Right cardiac atrium (tissue), 5 donors: ENCODE results near the gene MSH3. TPM values are rescaled to one million over a fixed set of nuclear protein-coding genes. Genes with fewer than 3 reads are reported as not detected.

Experiments used
- ATAC-seq, 2 donors: fragments of 200-7000 bp; cut with Tn5 transposase; one replicate each; pipeline versions ENCODE4 v1.8.0 to v1.9.1; 2020; ENCODE audit warnings: moderate library complexity in 2 of 2, mild to moderate bottlenecking in 1 of 2
- DNase-seq, 3 donors: peaks; one replicate each; pipeline ENCODE4 v3.0.0-alpha.2; 2020
- H3K27ac ChIP-seq: one replicate; pipeline ENCODE4 v1.5.1; 2013; ENCODE audit warnings: mild to moderate bottlenecking, low read length, control low read depth, moderate library complexity
- H3K27me3 ChIP-seq: one replicate; pipeline ENCODE4 v1.6.1; 2013; ENCODE audit not compliant: control insufficient read depth, insufficient read depth
- H3K4me1 ChIP-seq: one replicate; pipeline ENCODE4 v1.6.1; 2013; ENCODE audit warnings: low read length; ENCODE audit not compliant: control insufficient read depth, insufficient read depth
- H3K4me3 ChIP-seq: one replicate; pipeline ENCODE4 v1.5.1; 2013; ENCODE audit warnings: low read length, control low read depth
- H3K9me3 ChIP-seq: one replicate; pipeline ENCODE4 v1.6.1; 2013; ENCODE audit warnings: low read length; ENCODE audit not compliant: control insufficient read depth
- WGBS: extraction: QIAGEN DNeasy Blood & Tissue Kit; methylation state at CpG from one replicate; pipeline ENCODE4 v1.1.7; 2013; 5-methylcytosine and 5-hydroxymethylcytosine counted together
- intact Hi-C, 4 donors: fragments of 100-400 bp; cut with DNase I; formaldehyde crosslinking; loops; one replicate each; pipeline versions ENCODE4 v1.11.0 to v1.14.0; 2022 to 2023
- long read RNA-seq, 4 donors: library from polyadenylated mRNA; unstranded; transcript quantifications; one replicate each; pipeline ENCODE4 v2.0.0, GENCODE V29; 2020 to 2021
- polyA plus RNA-seq: library from polyadenylated mRNA; stranded (reverse); fragments of 200-250 nt; gene quantifications from one replicate; pipeline ENCODE4 v1.2.3, GENCODE V29; 2013
- total RNA-seq, 4 donors: library from RNA; stranded (reverse); fragmentation: NEBNext Ultra II Directional; extraction: Animal tissue kit (Norgen Biotek cat#: 25700); gene quantifications; one replicate each; pipeline ENCODE4 v1.2.1, GENCODE V29; 2021
- donor health status: healthy with polysubstance abuse.
- donor health status: DM: no; HTN: yes; CAD: no.
- donor health status: DM: no; HTN: no; CAD: no.
- donor health status: DM: no; HTN: yes; CAD: no; lungs with severe emphysema.
- donor health status: DM: yes; HTN: yes; CAD: no.

Gene MSH3
- total RNA-seq, result 10 to 100 TPM in 3 of 4 donors, 1 to 10 TPM in 1; 9.9 to 12.4 (median 10.5) TPM
- polyA plus RNA-seq, result 4.2 TPM
- long read RNA-seq, donor 1, full-length matches to known transcripts, result 6 of 11 reads
- long read RNA-seq, donor 1, partial matches to known transcripts, result 4 of 11 reads
- long read RNA-seq, donor 1, other reads (novel, unspliced or antisense), result 1 of 11 reads
- long read RNA-seq, donor 2, full-length matches to known transcripts, result 6 of 7 reads
- long read RNA-seq, donor 2, partial matches to known transcripts, result 1 of 7 reads
- long read RNA-seq, donor 2, other reads (novel, unspliced or antisense), result 0 of 7 reads
- long read RNA-seq, donor 3, full-length matches to known transcripts, result 2 of 26 reads
- long read RNA-seq, donor 3, partial matches to known transcripts, result 22 of 26 reads
- long read RNA-seq, donor 3, other reads (novel, unspliced or antisense), result 2 of 26 reads
- long read RNA-seq, donor 4, full-length matches to known transcripts, result 3 of 6 reads
- long read RNA-seq, donor 4, partial matches to known transcripts, result 3 of 6 reads
- long read RNA-seq, donor 4, other reads (novel, unspliced or antisense), result 0 of 6 reads

GRCh38 chr5:80654391-80655230, at the start of gene MSH3, which contains the start of gene DHFR:
Gene MSH3, plus strand, starts transcription at chr5:80654652. Its CDS starts 76 bp downstream, at chr5:80654728.
Gene DHFR, minus strand, starts transcription at chr5:80654983. Its CDS starts 494 bp downstream, at chr5:80654489.
- intact Hi-C loops, result no loop called here
- Histone ChIP-seq H3K4me3 (peak within 1 kb of the TSS; percentile 87), H3K27me3 (no peaks in the 10 kb centered on the region), H3K27ac (peak within 1 kb of the TSS; percentile 99), H3K9me3 (no peaks in the 10 kb centered on the region), H3K4me1 (peaks cover 4% of the 10 kb centered on the region)
- DNase-seq, result peak; percentile 87 to 96 (median 96)
- WGBS, result under 1% methylated on average over 74 of the region's 74 CpGs
- ATAC-seq, result peak; percentile 68 to 87

- no peaks in the 10 kb centered on the region for H3K9me3 ChIP-seq
- H3K4me1 ChIP-seq, result no peaks in the 10 kb centered on the region
These were observed 47.1 kb upstream of the MSH3 start for GRCh38 chr5:80607343-80607742.

GRCh38 chr5:80607832-80608231, 46.6 kb upstream of the MSH3 start:
- Histone ChIP-seq H3K27me3 (no peaks in the 10 kb centered on the region), H3K9me3 (no peaks in the 10 kb centered on the region), H3K27ac (no peak overlapping the region), H3K4me1 (no peaks in the 10 kb centered on the region), H3K4me3 (no peak overlapping the region)
- DNase-seq, result no peak
- intact Hi-C loops, result no loop called here
- ATAC-seq, result no peak

More at GRCh38 chr5:80607343-80607742, 47.1 kb upstream of the MSH3 start:
- H3K27ac ChIP-seq, result no peak overlapping the region
- H3K27me3 ChIP-seq, result no peaks in the 10 kb centered on the region
- no peak overlapping the region for H3K4me3 ChIP-seq
- intact Hi-C loops, result no loop called here
- DNase-seq (no peak), ATAC-seq (no peak)

GRCh38 chr5:80608731-80609130, 45.7 kb upstream of the MSH3 start:
- DNase-seq (no peak), ATAC-seq (no peak)
- H3K27ac ChIP-seq, result no peak overlapping the region
- no peaks in the 10 kb centered on the region for H3K27me3 ChIP-seq
- 93% methylated on average over 1 of the region's 1 CpG for WGBS
- no peaks in the 10 kb centered on the region for H3K9me3 ChIP-seq
- intact Hi-C loops, result no loop called here
- no peaks in the 10 kb centered on the region for H3K4me1 ChIP-seq
- no peak overlapping the region for H3K4me3 ChIP-seq

GRCh38 chr5:80609692-80610091, 44.8 kb upstream of the MSH3 start:
- no peaks in the 10 kb centered on the region for H3K27me3 ChIP-seq
- no peak for DNase-seq
- intact Hi-C loops, result no loop called here
- H3K4me1 ChIP-seq, result no peaks in the 10 kb centered on the region
- no peaks in the 10 kb centered on the region for H3K9me3 ChIP-seq
- no peak for ATAC-seq
- WGBS, result 84% methylated on average over 1 of the region's 1 CpG
- H3K27ac ChIP-seq, result no peak overlapping the region
- no peak overlapping the region for H3K4me3 ChIP-seq

- Histone ChIP-seq H3K27ac (no peak overlapping the region), H3K9me3 (no peaks in the 10 kb centered on the region), H3K27me3 (no peaks in the 10 kb centered on the region), H3K4me1 (no peaks in the 10 kb centered on the region), H3K4me3 (no peak overlapping the region)
- intact Hi-C loops, result no loop called here
- 78% methylated on average over 17 of the region's 17 CpGs for WGBS
- DNase-seq (no peak), ATAC-seq (no peak)
These were observed 39.1 kb upstream of the MSH3 start for GRCh38 chr5:80615266-80615914.

- 97% methylated on average over 4 of the region's 4 CpGs for WGBS
- Histone ChIP-seq H3K9me3 (no peaks in the 10 kb centered on the region), H3K27me3 (no peaks in the 10 kb centered on the region), H3K27ac (no peak overlapping the region), H3K4me3 (no peak overlapping the region), H3K4me1 (no peaks in the 10 kb centered on the region)
- intact Hi-C loops, result no loop called here
- no peak for ATAC-seq
- DNase-seq, result no peak
These were observed 36.0 kb upstream of the MSH3 start for GRCh38 chr5:80618438-80618837.

GRCh38 chr5:80619086-80619485, 35.4 kb upstream of the MSH3 start:
- Histone ChIP-seq H3K4me1 (no peaks in the 10 kb centered on the region), H3K4me3 (no peak overlapping the region), H3K27me3 (no peaks in the 10 kb centered on the region), H3K27ac (no peak overlapping the region), H3K9me3 (no peaks in the 10 kb centered on the region)
- ATAC-seq (no peak), DNase-seq (no peak)
- WGBS, result 69% methylated on average over 1 of the region's 1 CpG
- intact Hi-C loops, result no loop called here

GRCh38 chr5:80620211-80620610, 34.2 kb upstream of the MSH3 start:
- ATAC-seq, result no peak
- intact Hi-C loops, result no loop called here
- WGBS, result 77% methylated on average over 4 of the region's 4 CpGs

GRCh38 chr5:80622756-80623155, 31.7 kb upstream of the MSH3 start:
- H3K9me3 ChIP-seq, result no peaks in the 10 kb centered on the region
- no peak overlapping the region for H3K4me3 ChIP-seq
- H3K27me3 ChIP-seq, result no peaks in the 10 kb centered on the region
- ATAC-seq (no peak), DNase-seq (no peak)
- 95% methylated on average over 2 of the region's 2 CpGs for WGBS
- no peak overlapping the region for H3K27ac ChIP-seq
- no peaks in the 10 kb centered on the region for H3K4me1 ChIP-seq
- intact Hi-C loops, result no loop called here

More at GRCh38 chr5:80620211-80620610, 34.2 kb upstream of the MSH3 start:
- H3K4me1 ChIP-seq, result no peaks in the 10 kb centered on the region
- no peak overlapping the region for H3K27ac ChIP-seq
- H3K27me3 ChIP-seq, result no peaks in the 10 kb centered on the region
- H3K4me3 ChIP-seq, result no peak overlapping the region
- H3K9me3 ChIP-seq, result no peaks in the 10 kb centered on the region
- no peak for DNase-seq
